HG03060 (cell line): Measurements from ENCODE around the gene SLC2A13.
"Not testable (repeated sequence)": the region's sequence is repeated elsewhere in the genome, so short reads cannot be mapped to it uniquely, and the experiment has no call there.

Source experiments
- ATAC-seq: cut with Tn5 transposase; IDR thresholded peaks from one replicate; pipeline ENCODE4 v1.9.1; 2021; ENCODE audit warnings: low read depth, moderate number of reproducible peaks; ENCODE audit not compliant: unreplicated experiment

The SLC2A13 gene

GRCh38 chr12:39935839-39936238 is 170.0 kb downstream of the SLC2A13 start:
- ATAC-seq = no peak

GRCh38 chr12:39935275-39935674 is 170.6 kb downstream of the SLC2A13 start:
- ATAC-seq = no peak

DNA sequence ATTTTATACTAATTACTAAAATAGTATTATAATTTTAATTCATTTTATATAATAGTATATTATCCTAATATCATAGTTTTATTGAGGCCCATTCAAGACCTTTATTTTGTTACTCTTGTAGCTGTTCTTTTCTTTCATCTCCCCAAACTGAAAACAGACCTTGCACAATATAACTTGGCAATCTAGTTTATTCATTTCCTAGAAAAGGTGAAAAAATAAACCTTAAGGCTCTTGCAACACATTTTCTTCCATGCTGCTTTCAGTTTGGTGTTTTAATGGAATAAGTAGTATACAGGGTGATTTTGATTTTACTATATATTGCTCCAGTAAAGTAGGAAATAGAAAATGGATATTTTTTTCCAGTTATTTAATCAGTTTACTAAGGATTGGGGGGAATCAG is 174.0 kb downstream of the SLC2A13 start:
- no peak for ATAC-seq

- ATAC-seq = no peak
These were observed 174.7 kb downstream of the SLC2A13 start for GRCh38 chr12:39931231-39931630.

GRCh38 chr12:39930101-39930500 is 175.8 kb downstream of the SLC2A13 start:
- no peak for ATAC-seq

- no peak for ATAC-seq
These were observed 177.5 kb downstream of the SLC2A13 start for GRCh38 chr12:39928181-39928899.

DNA sequence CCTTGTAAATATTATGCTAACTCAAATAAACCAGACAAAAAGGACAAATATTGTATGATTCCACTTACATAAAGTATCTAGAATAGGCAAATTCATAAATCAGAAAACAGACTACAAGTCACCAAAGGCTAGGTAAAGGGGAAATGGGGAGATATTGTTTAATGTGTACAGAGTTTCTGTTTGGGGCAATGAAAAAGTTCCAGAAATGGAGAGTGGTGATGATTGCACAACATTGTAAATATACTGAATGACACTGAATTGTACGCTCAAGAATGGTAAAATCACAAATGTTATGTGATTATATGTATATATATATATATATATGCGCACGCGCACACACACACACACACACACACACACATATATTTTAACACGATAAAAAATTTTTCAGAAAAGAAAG is 182.5 kb downstream of the SLC2A13 start:
- ATAC-seq = no peak

DNA sequence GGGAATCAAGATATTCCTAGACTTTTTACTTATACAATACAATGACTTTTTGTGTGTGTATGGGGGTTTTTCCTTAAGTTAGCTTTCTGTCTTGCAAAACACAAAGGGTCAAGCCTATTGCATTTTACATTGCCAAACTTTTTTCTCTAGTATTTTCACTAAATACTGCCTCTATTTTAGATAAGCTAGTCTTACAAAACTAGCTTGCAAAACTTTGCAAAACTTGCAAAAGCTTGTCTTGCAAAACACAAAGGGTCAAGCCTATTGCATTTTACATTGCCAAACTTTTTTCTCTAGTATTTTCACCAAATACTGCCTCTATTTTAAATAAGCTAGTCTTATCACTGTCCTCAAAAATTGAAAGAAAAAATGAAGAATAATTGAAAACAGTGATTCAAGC is 183.3 kb downstream of the SLC2A13 start:
- ATAC-seq = not testable (repeated sequence)

DNA sequence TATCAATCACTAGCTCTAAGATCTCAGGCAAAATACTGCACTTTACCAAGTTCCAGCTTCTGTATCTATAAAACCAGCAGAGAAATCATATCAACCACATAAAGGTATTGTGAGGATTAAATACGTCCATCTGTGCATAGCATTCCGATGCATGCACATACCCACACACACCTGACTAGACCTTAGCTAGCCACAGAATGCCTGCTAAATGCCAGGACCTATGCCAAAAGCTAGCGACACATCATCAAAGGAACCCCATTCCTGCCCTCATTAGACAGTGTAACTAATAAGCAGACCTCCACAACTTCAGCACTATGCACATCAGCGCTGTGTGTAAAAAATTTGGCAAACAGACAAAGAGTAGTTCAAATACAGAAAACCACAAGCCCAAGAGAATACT is 185.2 kb downstream of the SLC2A13 start:
- ATAC-seq = no peak

GRCh38 chr12:39920222-39920621 is 185.7 kb downstream of the SLC2A13 start:
- ATAC-seq = no peak

- no peak for ATAC-seq
These were observed 186.1 kb downstream of the SLC2A13 start for GRCh38 chr12:39919790-39920189.

DNA sequence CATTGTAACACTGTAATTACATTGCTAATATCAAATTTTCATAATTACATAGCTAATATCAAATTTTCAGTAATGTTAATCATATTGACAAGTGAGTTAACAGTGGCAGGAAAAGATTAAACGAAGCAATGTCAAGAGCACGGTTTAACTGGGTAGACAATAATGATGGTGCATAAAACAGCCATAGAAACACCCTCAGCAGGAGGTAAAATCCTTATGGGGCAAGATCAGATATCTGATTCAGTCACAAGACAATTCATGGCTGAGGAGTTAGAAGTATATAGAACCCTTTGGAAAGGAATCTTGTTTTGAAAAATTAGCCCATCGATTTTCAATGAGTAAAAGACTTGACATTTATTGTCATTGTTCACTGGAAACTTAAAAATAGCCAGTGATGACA is 190.6 kb downstream of the SLC2A13 start:
- no peak for ATAC-seq

DNA sequence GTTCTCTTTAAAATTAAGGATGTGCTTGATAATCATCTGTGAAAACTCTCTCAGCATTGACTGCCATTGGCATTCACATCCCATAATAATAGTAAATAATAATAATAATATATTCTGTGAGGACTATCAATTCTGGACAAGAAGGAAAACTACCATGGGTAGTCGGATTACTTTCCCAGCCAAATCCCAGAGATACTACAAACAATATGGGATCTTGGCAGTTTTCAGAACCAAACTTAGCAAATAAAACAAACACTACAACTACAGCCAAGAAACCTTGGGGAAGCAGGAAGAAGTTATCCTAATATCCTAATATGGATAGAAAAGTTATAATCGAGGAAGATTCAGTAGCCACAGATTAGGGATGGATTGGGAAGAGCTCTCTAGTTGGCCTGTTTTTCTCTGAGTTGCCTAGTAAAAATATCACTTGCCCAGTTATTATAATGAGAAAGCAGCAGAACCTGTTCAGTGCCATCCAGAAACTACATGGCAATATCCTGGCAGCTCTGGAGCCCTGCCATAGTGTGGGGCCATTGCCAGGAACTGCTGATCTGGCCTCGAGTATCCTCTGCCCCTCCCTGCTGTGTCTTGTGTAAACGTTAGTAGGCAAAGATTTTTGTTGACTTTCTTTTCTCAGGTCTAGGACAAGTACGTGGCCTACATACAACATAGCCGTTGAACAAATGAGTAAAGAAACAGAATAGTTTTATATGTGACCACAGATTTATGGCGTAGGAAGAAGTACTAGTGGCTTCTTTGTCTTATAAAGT is 193.5 kb downstream of the SLC2A13 start:
- no peak for ATAC-seq

GRCh38 chr12:39906237-39906636 is 199.6 kb downstream of the SLC2A13 start:
- no peak for ATAC-seq

DNA sequence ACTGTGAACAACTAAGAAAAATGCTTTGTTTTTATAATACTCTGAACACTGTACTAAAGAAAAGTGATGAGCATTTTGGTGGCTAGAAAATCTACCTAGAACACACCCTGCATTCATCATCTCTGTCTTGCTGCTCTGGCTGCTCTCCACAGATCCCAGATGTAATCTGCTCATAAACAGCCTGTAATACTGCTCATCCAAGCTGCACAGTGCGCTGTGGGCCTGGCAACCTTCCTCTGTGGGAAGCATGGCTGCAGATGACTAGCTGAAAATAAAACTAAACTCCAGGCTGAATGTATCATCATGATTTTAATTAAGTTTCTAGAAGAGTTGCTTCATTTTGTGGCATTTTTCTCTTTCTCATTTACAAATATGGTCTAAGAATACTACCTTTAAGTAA is 200.7 kb downstream of the SLC2A13 start:
- ATAC-seq = no peak

DNA sequence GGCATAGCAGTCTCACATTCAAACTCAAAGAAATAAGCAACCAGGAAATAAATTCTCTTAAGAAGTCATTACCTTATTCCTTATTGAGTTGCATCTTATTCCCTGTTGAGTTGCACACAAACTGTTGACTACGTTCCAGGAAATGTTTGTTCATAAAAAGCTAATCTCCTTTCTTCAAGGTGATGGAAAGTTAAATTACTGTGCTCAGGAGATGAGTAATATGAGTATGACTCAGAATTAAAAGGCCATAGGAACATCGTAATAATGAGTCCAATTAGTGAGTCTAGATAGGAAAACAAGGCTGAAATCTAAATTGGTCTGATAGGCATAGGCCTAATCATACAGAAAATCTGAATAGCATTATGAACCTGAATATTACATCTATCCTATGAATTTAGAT is 203.1 kb downstream of the SLC2A13 start:
- no peak for ATAC-seq

DNA sequence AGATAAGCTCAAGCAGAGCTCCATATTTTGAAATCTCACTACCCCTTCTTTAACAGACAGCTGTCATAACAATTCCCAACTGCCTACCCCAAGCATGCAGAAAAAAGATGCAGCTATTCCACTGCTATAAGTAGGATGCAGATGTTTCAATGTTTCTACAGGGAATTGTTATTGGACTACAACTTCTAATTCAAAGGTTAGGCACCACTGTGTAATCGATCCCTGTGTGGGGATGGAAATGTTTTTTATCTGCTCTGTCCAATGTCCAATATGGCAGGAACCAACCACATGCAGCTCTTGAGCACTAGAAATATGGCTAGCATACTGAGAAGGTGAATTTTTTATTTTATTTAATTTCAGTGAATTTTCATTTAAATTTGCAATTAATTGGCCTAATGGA is 208.6 kb downstream of the SLC2A13 start:
- no peak for ATAC-seq

GRCh38 chr12:39893388-39893787 is 212.5 kb downstream of the SLC2A13 start:
- not testable (repeated sequence) for ATAC-seq

DNA sequence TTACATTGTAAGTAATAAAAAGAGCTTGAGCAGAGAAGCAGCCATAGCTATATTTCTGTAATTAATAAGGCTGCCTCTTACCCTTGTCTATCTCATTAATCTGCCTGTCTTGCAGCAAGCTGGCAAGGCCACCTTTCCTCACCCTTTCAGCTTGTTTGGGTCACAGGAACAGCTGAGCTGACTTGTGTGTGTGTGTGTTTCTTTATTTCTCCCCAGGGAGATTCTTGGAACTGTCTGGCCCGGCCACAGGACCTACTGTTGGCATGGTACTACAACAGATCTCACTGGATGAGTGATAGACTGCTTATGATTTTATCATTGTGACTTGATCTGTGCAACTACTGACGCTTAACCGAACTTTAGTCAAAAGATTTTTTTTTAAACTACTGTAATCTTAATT is 213.7 kb downstream of the SLC2A13 start:
- no peak for ATAC-seq

DNA sequence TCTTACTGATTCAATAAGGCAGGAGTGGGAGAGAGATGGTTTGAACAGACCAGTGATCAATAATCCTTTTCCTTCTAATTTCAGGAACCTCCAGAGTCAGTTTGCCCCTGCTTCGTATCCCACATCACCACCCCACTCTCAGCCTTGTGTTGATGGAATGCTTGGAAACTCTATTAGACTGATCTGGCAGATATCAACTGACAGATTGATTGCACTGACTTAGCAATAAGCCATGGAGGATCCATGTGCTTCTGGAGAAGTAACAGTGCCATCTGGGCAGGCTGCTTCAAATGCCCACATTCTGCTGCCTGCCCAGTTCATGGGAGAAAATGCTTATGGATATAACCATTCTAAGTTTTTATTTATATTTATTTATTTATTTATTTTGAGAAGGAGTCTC is 218.0 kb downstream of the SLC2A13 start:
- no peak for ATAC-seq

DNA sequence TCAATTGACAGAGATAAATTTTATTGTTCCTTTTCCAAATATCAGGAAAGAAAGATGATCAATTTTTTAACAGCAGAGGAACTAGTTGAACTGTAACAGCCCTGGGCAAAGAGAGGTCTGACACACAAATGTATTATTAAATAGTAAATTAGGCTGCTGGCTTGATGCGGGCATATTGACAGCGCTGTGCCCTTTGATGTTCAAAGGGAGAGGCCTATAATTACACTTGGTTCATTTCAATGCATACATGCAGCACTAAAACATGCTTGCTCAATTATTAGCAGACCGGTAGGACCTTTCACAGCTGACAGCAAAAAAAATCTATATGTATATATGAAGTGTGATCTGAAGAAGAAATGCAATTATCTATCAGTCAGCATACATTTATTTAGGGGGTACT is 219.8 kb downstream of the SLC2A13 start:
- ATAC-seq = no peak

GRCh38 chr12:39884616-39885125 is 221.2 kb downstream of the SLC2A13 start:
- ATAC-seq = no peak
